Stimulated activated CD4-positive, alpha-beta T cell treated with anti-CD3 and anti-CD28 coated beads, Interleukin-1b, Interleukin-23, amount 100 ng/mL, for 24 hours (primary cell): ENCODE measurements around the gene MEG3.
"Not testable (repeated sequence)": the region's sequence is repeated elsewhere in the genome, so short reads cannot be mapped to it uniquely, and the experiment has no call there.

ENCODE experiments used
- DNase-seq, 4 experiments: peaks; one replicate each; pipeline ENCODE4 v3.0.0-alpha.2; 2020; ENCODE audit warnings: low read depth in 4 of 4, low spot score in 1 of 4

Gene MEG3

DNA sequence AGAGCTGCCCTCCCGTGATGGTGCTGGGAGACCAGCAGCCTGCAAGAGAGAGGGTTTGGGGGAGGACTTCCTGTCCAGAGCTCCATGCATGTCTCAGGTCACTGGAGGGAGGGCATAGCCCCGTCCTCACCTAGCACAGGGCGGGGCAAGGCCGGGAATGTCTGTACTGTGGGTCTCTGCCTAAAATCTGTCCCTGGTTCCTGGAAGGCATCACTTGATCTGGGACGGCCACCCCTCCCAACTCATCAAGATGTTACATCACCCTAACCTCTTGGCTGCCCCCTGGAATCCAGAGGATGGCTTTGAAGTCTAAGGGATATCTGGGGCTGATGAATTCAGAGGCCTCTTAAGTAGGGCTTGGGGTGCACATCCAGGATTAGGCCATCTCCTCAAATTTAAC is 37.0 kb upstream of the MEG3 start:
- DNase-seq, result no peak

DNA sequence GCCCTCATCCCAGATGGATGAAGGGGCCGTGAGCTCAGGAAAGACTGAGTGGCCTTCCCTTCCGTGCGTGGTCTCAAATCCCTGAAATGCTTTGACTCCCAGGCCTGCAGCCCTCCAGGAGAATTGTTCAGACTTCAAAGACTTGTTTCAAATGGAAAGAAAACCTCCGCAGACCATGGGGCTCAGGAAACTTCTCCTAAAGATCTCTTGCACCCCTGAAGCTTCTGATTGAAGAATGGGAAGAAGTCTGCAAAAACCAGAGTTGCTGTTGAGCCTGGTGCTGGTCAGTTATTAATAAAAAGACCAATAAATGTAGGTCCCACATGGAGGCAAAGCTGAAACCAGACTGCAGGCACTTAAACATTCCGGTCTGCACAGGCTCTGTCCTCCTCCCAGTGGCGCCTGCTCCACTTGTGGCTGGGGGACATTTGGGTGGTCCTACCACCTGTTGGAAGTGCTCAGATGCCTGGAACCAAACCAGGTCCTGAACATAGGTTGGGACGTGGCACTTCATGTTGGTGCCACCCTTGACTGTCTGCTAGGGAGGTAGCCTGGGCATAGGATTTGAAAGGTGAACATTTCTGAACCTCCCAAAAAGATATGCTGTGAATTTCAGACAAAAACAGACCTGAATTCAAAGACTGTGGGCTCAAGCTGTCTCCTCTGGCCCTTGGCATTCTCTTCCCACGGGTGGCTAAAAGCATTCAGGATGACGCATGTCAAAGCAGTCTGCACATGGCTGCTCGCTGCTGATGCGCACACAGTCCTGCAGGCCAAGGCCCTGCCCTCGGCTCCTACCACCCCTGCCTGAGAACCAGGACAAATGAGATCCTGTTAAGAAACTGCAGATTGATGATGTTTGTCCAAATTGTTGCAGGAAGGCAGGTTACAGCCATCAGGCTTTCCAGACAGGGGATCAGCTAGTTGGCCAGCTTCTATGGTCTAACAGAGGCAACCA is 36.2 kb upstream of the MEG3 start:
- DNase-seq, result no peak

DNA sequence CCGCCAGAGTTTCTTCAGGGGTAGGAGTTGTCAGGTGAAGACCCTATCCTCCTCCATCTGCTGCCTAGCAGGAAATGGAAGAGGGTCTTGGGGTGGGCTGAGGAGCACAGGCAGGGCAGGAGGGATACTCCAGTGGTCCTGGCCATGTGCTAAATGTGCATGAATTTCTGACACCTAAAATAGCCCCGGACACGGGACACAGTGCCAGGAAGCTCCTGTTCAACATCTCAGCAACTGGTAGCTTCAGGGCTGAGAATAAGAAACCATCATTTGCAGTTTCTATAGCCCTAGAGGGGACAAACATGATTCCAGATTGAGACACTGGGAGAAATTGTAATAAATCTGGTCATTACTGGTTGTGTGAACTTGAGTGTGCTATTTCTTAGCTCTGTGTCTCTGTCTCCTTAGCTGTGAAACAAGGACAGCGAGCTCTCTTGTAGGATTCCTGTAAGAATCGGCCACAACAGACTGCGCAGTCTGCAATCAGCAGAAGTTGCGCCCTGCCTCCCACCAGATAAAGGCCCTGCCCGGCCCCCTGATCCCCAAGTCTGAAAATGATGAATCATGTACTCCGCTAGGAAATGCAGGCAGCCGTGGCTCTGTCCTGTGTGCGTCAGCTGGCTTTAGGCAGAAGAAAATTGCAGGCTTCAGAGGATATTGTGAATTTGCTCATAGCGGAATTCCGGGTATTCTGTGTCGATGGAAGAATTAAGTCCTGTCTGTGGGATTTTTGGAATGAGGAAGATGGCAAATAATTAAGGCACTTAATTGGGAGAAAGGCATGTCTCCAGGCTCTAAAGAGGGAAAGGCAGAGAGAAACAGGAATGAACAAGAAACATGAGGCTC is 35.2 kb upstream of the MEG3 start:
- no peak for DNase-seq

DNA sequence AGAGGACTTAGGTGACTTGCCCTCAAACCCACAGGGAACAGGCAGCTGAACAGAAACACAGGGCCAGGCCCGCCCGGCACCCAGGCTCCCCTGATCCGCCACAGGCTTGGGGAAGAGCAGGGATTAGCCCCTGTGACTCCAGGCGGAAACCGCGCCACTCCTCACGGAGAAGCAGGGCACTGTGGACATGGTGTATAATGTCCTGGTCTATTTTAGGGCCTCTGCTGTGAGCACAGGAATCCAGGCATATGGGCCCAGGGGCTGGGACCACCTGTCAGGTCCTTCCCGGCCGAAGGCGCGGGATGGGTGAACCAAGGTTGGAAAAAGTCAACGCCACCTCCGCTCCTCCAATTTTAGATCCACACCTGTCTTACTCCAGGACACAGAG is 34.6 kb upstream of the MEG3 start:
- DNase-seq, result no peak

DNA sequence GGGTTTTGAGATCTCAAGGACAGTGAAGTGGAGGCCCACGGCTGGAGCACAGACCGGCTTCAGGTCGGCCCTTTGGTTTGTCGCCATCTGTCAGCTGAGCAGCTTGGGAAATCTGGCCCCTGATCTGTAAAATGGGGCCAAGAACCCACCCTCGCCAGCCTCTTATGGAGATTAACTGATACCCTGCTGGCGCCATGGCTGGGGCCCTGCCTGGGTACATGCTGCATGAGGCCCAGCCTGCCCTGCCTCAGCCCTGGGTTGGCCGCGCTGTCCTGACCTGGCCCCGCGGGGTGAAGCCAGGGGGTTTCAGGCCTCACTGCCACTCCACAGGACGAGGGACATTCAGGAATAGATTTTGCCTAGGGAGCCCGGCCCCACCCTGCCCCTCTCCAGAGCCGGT is 33.9 kb upstream of the MEG3 start:
- DNase-seq, result no peak

DNA sequence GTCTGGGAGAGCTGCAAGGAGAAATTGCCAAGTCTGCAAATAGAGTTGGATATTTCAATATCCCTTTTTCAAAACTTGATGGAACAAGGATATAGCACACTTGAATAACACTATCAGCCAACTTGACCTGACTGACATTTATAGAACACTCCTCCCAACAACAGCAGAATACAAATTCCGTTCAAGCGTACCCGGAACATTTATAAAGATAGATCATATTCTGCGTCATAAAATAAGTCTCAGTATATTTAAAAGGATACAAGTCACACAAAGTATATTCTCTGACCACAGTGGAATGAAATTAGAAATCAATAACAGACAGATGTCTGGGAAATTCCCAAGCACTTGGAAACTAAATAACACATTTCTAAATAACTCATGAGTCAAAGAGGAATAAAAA is 29.0 kb upstream of the MEG3 start:
- no peak for DNase-seq

DNA sequence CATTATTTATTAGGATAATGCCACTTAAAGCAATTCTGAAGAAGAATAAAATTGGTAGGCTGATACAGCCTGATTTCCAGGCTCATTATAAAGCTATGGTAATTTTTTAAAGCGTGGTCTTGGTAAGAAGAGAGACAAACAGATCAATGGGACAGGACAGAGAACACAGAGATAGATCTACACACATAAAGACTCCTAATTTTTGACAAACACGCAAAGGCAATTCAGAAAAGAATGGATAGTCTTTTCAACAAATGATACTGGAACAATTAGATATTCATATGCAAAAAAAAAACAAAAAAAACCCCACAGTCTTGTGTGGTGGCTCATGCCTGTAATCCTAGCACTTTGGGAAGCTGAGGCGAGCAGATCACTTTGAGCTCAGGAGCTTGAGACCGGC is 25.9 kb upstream of the MEG3 start:
- DNase-seq, result no peak

DNA sequence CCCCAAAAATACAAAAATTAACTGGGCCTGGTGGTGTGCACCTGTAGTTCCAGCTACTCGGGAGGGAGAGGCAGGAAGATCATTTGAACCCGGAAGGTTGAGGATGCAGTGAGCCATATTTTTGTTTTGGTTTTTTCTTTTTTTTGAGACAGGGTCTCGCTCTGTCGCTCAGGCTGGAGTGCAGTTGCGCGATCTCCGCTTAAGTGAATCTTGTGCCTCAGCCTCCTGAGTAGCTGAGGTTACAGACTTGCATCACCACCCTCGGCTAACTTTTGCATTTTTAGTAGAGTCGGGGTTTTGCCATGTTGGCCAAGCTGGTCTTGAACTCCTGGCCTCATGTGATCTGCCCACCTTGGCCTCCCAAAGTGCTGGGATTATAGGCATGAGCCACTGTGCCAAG is 24.5 kb upstream of the MEG3 start:
- not testable (repeated sequence) for DNase-seq

DNA sequence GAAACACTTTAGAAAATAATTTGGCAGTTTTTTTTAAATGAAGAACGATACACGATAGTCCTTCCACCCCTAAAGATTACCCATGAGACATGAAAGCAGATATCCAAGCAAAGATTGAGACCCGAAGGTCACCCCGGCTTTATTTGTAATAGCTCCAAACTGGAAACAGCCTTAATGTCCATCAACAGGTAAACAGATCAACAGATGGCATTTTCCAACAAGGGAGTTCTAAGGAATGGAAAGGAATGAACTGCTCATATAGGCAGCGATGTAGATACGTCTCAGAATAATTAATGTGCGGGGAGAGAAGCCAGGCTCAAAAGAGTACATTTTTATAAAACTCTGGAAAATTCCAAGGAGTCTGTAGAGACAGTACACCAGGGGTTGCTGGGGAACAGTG is 23.7 kb upstream of the MEG3 start:
- no peak for DNase-seq

DNA sequence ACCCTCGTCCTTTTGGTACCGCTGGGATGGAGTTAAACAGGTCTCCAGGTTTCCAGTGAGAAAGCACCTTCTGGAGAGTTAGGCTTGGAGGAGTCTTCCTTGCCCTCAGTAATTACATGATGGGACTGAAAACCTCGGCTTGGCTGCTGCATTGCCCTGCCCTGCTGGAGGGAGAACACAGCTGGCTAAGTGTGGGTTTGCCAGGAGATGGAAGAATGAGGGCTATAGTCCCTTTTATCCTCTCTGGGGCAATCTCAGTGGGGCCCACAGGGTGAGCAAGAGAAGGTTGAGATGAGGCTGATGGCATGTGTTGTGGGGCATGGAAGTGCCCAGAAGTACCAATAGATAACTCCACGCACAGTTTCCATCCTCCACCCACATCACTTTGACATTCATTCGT is 23.2 kb upstream of the MEG3 start:
- DNase-seq, result no peak

DNA sequence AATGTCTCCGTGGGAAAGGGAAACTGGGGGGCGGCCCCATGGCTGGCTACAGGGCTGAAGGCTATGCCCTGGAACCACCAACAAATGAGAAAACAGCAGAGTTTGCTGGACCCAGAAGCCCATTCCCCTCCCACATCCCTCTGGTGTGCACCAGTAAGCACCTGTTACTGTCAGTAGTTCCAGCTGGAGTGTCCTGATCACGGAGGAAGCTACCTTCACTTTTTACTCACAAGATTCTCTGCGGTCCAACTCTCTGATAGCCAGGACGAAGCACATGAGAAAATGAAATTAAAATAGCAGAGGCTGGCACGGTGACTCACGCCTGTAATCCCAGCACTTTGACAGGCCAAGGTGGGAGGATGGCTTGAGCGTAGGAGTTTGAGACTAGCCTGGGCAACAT is 22.7 kb upstream of the MEG3 start:
- DNase-seq, result no peak

DNA sequence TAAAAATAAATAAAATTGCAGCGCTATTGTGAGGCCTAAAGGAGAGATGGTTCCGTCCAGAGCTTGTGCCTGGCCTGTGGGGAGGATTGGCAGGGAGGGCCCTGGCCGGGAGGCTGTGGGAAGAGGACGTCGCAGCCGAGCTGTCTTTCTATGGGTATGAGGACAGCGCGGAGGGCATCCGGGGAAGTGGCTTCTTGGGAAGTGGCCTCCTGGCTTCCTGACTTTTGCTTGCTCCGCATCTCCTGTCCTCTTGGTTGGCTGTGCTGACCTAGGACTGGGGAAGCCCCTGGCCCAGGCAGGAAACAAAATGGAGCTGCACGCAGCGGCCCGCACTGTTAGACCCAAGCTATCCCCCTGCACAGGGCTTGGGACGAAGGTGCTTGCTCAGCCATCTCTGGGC is 22.2 kb upstream of the MEG3 start:
- no peak for DNase-seq

DNA sequence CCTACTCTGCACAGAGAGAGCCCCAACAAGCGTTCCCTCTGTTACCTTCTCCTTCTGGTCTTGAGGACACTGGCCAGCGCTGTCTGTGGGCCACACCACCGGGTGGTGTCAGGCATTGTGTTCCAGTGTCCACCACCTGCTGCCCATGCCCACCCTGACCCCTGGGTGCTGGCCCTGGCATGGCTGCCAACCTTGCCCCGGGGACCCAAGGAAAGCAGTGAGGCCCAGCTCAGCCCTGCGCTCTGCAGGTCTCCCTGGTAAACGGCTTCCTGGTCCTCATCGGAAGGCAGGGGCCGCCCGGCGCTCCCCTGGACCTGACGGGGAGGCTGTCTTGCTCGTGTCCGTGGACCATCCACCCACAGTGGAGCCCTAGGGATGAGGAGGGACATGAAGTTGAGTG is 21.8 kb upstream of the MEG3 start:
- DNase-seq, result no peak

DNA sequence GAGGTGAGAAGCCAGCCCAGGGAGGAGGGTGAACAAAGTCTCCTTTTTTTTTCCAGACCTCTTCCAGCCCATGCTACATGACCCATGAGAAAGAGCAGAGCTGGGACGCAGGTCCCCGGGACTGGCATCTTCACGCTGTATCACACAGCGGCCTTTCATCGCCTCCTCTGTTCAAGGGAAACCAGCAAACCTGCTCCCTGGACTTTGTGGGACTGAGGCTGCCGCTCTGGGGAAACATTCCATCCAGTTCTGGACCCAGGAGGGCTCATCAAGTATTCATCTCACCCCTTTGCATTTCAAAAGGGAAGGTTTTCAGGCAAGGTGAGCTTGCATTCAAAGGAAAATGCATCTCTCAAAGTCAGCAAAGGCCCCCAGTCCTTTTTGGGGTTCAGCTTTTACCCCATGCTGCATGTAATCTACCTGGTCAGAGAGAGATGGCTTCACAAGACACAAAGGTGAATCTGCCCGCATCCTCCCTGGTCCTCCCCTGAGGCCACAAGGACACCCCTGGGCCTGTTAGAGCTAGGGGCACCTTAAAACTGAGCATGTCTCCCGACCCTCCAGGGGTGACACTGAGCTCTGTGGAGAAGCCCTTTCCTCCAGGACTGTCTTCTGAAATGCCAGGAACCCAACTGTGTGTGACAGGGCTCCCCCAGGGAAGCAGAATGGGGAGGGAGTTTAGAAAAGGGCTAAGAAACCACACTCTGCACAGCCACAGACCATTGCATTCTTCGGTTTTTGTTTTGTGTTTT is 21.2 kb upstream of the MEG3 start:
- DNase-seq, result no peak

DNA sequence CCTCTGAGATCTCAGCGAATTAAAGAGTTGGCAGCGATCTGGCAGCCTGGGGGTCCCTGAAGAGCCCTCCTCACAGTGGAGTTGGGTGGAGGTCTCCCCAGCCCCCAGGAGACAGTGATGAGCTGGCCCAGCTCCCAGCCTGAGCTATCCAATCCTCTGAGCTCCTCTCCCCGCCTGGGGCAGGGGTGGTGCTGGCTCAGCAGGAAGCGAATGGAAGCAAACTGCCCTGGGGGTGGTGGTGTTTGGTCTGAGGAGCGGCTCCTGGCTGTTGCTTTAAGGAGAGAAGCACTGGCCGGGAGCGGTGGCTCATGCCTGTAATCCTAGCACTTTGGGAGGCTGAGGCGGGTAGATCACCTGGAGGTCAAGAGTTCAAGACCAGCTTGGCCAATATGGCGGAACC is 19.5 kb upstream of the MEG3 start:
- DNase-seq, result no peak

DNA sequence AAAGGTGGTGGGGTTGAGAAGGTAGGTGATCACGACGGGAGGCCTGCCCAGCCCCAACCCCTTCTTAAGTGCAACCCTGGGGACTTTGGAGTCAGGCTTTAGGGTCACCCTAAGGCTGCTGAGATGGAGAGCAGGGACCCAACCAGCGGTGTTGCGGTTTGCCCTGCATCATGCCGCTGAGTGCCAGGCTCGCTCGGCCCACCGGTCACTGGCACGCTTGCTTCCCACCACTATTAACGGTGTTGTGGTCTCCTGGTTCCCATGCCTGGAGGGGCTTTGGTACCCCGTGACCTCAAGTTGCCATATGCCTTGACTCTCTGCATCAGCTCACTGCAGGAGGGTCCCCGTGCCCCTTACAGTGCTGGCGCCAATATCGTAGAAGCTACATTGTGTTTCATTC is 18.4 kb upstream of the MEG3 start:
- DNase-seq, result no peak

DNA sequence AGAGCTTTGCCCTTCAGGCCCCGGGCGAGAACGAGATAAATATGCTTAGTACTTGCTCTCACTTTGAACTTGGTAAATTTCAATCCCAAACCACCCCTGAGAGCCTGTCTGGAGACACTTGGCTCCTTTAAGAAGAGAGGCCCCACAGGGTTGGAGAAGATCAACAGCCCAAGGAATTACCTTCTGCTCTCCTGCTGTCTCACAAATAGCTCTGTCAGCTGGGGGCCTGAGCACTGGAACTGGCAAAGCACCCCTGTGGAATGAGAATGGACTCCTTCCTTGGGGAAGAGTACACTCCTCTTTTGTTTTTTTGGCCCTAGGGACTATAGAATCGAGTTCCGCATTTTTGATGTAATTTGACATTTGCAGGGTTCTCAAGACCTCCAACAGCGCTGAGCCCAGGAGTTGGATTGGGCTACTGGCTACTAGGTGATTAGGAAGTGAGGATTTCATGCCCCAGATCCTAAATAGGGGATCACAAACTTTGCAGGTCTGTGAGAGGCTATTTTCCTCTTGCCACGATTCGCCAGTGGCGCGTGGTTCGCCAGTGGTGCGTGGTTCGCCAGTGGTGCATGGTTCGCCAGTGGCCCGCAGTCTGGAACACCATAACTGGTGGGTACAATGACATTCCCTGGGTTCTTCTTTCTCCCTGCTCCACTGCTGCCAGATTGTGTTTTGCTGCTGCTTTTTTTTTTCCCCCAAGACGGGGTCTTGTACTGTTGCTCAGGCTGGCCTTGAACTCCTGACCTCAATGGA is 17.8 kb upstream of the MEG3 start:
- no peak for DNase-seq

DNA sequence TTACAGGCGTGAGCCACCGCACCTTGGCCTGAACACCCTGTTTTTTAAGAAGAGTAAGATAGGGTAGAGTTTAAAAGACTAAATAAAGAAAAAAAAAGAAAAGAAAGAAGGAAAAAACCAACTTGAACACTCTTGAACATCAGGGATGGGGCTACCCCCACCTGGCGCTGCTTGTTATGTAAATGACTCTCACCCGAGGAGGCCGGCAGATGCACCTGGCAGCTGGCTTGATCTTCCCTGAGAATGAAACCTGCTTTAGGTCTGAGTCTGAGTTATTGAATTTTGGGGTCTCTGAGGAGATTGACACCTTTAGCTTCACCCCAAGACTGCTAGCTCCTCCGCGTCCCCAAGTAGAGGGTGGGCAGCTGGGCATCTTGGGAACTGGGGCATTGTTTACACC is 15.5 kb upstream of the MEG3 start:
- no peak for DNase-seq

DNA sequence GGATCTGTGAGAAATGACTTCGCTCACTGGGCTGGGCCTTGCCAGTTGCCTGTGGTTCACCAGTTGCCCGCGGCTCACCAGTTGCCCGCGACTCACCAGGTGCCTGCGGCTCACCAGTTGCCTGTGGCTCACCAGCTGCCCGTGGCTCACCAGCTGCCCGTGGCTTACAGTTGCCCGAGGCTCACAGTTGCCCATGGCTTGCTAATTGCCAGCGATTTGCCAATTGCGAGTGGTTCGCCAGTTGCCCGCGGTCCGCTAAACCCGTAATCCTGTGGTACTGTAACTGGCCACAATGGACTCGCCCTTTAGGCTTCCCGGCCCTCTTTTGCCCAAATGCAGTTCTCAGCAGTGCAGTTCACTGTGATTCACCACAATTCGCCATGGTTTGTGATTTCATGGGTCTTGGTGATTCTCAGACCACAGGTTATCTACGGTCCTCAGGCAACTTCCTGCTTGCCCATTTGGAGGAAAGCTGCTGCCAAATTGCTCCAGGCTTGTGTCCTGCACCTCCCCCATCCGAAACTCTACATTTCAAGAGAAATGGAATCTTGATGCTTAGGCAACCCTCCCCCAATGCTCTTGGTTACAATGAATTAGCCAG is 15.0 kb upstream of the MEG3 start:
- DNase-seq, result no peak

DNA sequence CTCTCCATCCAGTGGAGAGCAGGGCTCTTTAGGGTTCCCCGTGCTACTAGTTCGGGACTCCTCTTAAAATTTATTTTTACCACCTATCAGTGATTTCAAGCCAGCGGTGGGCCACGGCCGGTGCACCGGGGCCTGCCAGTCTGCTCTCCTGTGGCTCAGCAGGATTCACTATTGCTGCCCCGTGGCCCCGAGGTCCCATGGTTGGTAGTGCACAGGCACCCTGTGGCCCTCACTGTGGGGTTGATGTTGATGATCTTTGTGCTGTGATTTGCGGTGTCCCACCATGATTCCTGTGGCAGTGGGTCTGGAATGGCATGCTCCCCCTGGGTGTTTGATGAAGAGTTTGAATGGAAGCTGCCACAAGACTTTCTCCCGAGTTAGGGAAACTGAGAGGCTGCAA is 12.6 kb upstream of the MEG3 start:
- no peak for DNase-seq
